CD4-positive, alpha-beta T cell treated with Interleukin-10 for 1 hour (primary cell): ENCODE measurements around the gene SPC25.
"Not testable (repeated sequence)": the region's sequence is repeated elsewhere in the genome, so short reads cannot be mapped to it uniquely, and the experiment has no call there.

Source experiments
- DNase-seq: peaks from one replicate; pipeline ENCODE4 v3.0.0-alpha.2; 2020

Gene SPC25

DNA sequence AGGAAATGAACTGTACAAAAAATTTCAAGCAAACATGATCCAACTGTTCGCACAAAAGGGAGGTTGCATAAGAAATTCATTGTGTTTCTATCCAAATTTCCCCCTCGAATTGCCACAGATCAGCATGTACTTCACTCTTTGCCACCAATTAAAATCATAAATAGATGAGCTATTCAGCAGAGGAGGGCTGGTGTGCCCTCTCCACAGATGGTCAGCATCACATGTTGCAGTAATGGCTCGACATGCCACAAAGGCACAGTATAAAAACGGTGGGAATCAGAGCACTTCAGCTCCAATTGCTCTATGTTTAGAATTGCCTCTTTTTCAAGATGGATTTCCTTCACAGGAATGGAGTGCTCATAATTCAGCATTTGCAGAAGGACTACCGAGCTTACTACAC is 10.8 kb upstream of the SPC25 start, which contains the start of gene G6PC2:
Gene G6PC2 (plus strand): TSS at position 289 of the 400 bp plus-strand sequence. CDS start 41 bp downstream, at position 330.
- DNase-seq: no peak

- no peak for DNase-seq
These were observed 7.2 kb upstream of the SPC25 start for GRCh38 chr2:168897449-168897848.

- DNase-seq: no peak
These were observed 6.6 kb upstream of the SPC25 start for GRCh38 chr2:168896783-168897182.

DNA sequence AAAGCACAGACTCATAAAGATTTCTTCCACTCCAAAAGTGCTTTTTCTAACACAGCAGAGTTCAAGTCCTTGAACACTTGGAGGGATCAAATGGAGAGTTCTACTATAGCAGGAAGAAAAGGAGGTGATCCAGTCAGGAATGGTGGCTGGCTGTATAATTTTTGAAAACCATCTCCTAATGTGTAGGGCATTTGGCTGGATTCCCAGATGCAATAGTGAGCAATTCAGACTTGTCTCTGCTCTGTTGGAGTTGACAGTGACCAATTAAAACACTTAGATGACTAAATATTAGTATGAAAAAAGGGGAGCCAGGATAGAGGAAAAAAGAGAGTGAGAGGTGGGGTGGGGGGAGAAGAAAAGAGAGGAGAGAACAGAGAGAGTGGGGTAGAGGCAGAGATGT is 5.5 kb upstream of the SPC25 start:
- no peak for DNase-seq

DNA sequence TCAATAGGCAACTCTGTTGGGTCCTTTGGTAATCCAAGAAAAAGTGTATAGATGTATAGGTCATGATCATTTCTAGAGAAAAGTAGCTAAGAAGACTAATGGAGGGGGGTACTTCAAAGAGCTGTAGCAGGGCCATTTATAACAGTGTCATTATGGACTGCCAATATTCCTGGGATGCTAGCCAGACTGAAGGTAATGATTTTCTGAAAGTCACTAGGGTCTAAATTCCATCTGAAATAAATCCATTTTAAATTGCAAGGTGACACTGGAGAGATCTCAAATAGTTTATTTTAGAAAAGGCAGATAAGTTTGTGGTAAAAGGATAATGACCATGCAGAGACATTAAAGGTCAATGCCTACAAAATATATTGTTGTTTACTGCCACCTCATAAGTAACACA is 4.5 kb upstream of the SPC25 start:
- DNase-seq: no peak

- DNase-seq: no peak
These were observed 3.9 kb upstream of the SPC25 start for GRCh38 chr2:168894101-168894500.

DNA sequence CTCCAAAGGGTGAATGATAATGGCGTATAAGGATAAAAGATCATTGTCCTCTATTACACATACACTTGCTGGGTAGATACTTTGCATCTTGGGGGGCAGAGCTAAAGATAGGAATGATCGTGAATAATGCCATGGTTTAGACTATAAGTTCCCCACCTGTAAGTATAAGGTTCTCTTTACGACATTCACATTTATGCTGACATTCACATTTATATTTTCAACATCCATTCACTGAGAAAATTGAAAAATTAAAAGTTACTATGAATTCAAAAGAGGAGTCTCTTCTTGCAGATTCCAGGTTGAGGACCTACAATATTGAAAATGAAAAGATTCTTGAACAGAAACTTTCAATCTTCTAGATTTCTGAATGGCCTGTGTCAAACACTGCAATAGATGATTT is 2.1 kb upstream of the SPC25 start:
- DNase-seq: no peak

DNA sequence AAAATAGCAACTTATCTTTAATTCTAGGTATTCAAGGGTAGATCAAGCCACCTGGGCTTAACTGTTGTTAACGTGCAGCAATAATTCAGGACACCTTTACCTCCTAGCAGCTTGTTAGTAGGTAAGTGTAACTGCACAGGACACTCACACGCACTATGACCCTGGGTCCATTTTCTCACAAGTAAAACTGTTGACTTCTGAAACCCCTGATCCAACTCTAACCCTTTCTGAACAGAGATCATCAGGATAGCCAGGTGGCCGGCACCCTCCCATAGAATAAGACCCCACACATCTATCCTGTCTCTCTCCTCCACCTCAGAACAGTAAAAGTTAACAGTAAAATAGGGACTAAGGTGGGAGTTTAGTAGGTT is 610 bp downstream of the SPC25 start:
- no peak for DNase-seq

DNA sequence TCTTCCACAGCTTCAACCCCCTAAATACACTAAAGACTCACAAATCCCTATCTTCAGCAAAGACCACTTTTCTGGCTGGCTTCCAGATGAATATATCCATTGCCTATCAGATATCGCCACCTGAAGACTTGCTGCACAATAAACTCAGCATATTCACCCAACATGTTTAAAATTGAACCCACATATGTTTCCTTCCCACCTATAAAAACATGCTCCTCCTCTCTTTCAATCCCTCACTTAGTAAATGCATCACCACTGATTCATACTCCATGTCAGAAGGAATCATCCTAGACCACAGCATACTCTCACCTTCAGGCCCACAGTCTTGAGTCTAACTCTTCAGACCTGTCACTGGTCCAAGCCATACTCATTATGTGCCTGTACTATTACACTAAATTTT is 5.3 kb downstream of the SPC25 start:
- DNase-seq: no peak

DNA sequence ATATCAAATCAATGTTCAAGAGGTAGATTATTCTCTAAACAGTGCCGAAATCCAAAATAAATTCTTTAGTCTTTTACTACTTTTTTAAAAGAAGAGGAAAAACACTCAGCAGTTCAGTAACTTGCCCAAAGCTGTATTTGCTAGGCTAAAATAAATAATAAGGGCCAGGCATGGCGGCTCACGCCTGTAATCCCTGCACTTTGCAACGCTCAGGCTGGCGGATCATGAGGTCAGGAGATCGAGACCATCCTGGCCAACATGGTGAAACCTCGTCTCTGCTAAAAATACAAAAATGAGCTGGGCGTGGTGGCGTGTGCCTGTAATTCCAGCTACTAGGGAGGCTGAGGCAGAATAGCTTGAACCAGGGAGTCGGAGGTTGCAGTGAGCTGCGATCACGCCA is 8.1 kb downstream of the SPC25 start:
- not testable (repeated sequence) for DNase-seq

GRCh38 chr2:168874368-168875054 is 15.7 kb downstream of the SPC25 start:
- DNase-seq: no peak

DNA sequence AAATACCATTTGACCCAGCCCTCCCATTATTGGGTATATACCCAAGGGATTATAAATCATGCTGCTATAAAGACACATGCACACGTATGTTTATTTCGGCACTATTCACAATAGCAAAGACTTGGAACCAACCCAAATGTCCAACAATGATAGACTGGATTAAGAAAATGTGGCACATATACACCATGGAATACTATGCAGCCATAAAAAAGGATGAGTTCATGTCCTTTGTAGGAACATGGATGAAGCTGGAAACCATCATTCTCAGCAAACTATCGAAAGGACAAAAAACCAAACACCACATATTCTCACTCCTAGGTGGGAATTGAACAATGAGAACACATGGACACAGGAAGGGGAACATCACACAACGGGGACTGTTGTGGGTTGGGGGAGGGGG is 19.4 kb downstream of the SPC25 start:
- not testable (repeated sequence) for DNase-seq

DNA sequence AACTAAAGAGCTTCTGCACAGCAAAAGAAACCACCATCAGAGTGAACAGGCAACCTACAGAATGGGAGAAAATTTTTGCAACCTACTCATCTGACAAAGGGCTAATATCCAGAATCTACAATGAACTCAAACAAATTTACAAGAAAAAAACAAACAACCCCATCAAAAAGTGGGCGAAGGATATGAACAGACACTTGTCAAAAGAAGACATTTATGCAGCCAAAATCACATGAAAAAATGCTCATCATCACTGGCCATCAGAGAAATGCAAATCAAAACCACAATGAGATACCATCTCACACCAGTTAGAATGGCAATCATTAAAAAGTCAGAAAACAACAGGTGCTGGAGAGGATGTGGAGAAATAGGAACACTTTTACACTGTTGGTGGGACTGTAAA is 19.9 kb downstream of the SPC25 start:
- not testable (repeated sequence) for DNase-seq

GRCh38 chr2:168867164-168867563 is 23.1 kb downstream of the SPC25 start:
- DNase-seq: not testable (repeated sequence)

DNA sequence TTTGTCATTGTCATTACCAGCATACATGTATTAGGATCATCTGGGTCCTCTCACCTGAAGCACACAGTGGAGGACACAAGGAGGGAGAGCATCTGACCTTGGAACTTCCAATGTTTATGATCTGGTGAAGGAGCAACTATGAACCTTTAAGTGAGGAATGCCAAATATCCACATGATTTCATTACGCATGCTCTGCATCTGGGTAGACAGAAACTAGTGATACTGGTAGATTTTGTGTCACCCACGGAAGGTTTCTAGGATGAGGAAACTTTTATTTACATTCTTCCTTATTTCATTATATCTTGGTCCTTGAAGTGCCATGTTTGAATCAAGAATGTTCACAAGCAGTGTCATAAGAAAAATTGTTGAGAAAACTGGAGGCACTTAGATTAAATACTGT is 32.1 kb downstream of the SPC25 start:
- DNase-seq: no peak

GRCh38 chr2:168855601-168856000 is 34.6 kb downstream of the SPC25 start:
- no peak for DNase-seq

- DNase-seq: no peak
These were observed 35.6 kb downstream of the SPC25 start for GRCh38 chr2:168854651-168855050.

GRCh38 chr2:168853471-168853870 is 36.8 kb downstream of the SPC25 start:
- DNase-seq: no peak

DNA sequence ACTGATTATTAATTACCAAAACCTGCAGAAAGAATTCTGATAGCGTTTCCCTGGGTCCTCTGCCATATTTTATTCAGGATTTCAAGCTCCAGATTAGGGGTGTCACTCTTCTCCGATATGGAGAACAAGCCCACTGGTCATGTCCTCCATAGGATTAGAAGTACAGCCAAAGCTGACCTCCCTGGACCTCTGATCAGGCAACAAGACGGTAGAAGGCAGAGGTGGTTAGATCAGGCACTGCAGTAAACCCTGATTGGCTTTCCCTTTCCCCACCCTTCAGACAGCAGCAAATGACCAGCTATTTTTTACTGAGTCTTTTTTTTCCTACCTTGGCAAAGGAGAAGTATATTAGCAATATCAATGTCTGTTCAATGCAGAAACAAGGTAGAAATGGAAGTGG is 37.7 kb downstream of the SPC25 start:
- no peak for DNase-seq

DNA sequence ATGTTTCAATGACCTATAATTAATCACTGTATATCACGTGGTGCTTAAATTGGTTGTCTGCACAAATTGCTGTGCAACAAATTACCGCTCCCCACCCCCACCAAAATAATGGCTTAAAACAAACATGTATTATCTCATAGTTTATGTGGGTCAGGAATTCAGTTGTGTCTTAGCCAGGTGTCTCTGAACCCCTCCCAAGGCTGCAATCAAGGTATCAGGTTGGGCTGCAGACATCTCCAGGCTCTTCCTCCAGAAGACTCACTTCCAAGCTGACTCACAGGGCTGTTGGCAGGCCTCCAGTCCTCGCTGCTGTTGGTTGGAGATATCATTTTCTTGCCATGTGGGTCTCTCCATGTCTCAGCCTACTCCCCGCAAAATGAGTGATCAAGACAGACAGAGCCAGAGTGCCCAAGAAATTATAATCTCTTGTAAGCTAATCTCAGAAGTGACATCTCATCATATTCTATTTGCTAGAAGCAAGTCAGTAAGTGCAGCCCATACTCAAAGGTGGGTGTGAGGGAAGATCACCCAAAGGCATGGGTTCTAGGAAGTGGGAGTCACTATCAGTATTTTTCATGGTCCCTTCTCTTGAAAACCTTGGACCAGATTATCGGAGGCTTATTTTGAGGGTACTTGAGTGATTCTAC is 38.4 kb downstream of the SPC25 start:
- no peak for DNase-seq

DNA sequence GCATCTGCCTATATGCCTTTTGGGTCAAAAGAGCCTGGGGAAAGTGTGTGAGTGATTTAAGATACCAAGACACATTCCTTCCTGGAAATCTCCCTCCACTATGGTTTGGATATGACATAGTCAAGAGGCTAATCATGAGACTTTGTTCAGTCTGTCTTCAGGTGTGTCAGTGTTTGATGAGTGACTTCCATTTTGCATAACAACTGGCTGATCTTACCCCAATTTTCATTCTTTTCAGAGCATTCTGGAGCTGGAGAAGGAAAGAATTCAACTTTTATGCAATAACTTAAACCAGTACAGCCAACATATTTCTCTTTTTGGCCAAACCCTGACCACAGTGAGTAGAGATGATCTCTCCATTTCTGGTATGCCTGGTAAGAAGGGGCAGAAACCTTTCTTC is 39.4 kb downstream of the SPC25 start:
- no peak for DNase-seq

DNA sequence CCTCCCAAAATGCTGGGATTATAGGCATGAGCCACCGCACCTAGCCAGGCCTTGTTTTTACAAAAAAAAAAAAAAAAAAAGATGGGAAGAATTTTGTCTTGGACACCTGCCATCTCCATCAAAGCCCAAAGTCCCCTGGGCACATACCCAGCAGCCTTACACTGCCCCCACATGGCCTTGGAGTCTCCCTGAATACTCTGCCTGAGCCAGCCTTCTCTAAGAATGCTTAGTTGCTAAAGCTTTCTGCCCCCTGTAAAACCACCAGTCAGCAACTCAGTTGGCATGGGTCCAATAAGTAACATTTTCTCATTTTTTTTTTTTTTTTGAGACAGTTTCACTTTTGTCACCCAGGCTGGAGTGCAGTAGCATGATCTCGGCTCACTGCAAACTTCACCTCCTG is 40.6 kb downstream of the SPC25 start:
- no peak for DNase-seq

DNA sequence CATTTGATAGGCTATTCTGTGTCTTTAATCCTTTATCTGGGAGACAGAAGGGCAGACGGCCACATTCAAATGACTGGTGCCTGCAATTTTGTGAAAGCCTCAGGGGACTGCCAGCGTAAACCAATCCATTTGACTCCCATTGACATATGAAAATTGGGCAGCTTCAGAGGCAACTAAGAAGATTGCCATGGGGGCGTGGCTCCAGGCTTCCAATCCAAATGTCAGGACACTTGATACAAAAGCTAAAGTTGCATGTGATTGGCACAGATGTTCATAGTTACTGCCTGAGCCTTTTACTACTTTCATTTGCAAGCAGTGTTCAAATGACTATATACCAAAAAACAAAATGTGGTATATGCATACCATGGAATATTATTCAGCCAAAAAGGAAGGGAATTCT is 42.0 kb downstream of the SPC25 start:
- DNase-seq: no peak

- DNase-seq: no peak
These were observed 47.0 kb downstream of the SPC25 start for GRCh38 chr2:168843253-168843652.

DNA sequence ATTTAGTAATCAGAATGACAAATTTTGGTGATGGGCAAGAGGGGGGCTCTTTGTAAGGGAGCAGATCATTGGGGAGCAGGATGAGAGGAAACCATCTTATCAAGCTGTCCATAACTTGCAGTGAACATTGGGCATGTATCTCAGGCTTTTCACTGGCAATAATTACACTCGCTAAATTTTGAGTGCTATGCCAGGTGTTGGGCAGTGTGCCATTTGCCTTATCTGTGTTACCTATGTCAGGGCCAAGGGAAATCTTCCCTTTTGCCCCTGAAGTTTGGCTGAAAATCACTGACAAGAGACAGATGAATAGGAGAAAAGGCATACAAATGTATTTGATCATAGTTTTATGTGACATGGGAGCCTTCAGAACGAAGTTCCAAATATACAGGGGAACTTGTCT is 48.8 kb downstream of the SPC25 start:
- no peak for DNase-seq
